GM23338 (cell line): ENCODE results near the gene SLC9A9. TPM values are rescaled to one million over a fixed set of nuclear protein-coding genes. Genes with fewer than 3 reads are reported as not detected.

Experiments used
- ATAC-seq: fragments of 200-7000 bp; cut with Tn5 transposase; 3 replicates; pipeline ENCODE4 v1.9.1; 2020
- DNase-seq: peaks from one replicate; pipeline ENCODE4 v3.0.0-alpha.2; 2015; ENCODE audit warnings: low spot score
- H2AFZ ChIP-seq: fragments of 200-600 bp; sonication (generic); 2 replicates; pipeline ENCODE4 v1.8.0; 2016; ENCODE audit warnings: antibody characterized with exemption, mild to moderate bottlenecking, moderate library complexity
- H3F3A ChIP-seq: fragments of 200-600 bp; sonication (generic); replicated peaks from 2 replicates; pipeline ENCODE4 v1.8.0; 2017; ENCODE audit warnings: antibody characterized with exemption, mixed run types, low read depth
- H3K27ac ChIP-seq: fragments of 200-600 bp; sonication (generic); 2 replicates; pipeline ENCODE4 v1.6.1; 2016; ENCODE audit warnings: low read depth
- H3K27me3 ChIP-seq: fragments of 200-600 bp; sonication (generic); 2 replicates; pipeline ENCODE4 v1.8.0; 2016; ENCODE audit warnings: mild to moderate bottlenecking, mixed run types, moderate library complexity; ENCODE audit not compliant: insufficient read depth
- H3K36me3 ChIP-seq: fragments of 200-600 bp; sonication (generic); 2 replicates; pipeline ENCODE4 v1.8.0; 2016; ENCODE audit warnings: mild to moderate bottlenecking; ENCODE audit not compliant: insufficient read depth
- H3K4me1 ChIP-seq: fragments of 200-600 bp; sonication (generic); 2 replicates; pipeline ENCODE4 v1.8.0; 2016; ENCODE audit warnings: mild to moderate bottlenecking, moderate library complexity; ENCODE audit not compliant: insufficient read depth
- H3K4me2 ChIP-seq: fragments of 200-600 bp; sonication (generic); 2 replicates; pipeline ENCODE4 v1.7.1; 2017; ENCODE audit warnings: mixed run types
- H3K4me3 ChIP-seq: fragments of 200-600 bp; sonication (generic); 2 replicates; pipeline ENCODE4 v1.6.1; 2016; ENCODE audit warnings: mixed run types
- H3K79me2 ChIP-seq: fragments of 200-600 bp; sonication (generic); replicated peaks from 2 replicates; pipeline ENCODE4 v1.8.0; 2017; ENCODE audit warnings: mild to moderate bottlenecking; ENCODE audit not compliant: insufficient read depth
- H3K9me2 ChIP-seq: fragments of 200-600 bp; sonication (generic); 2 replicates; pipeline ENCODE4 v1.8.0; 2017; ENCODE audit not compliant: insufficient read depth
- H4K20me1 ChIP-seq: fragments of 200-600 bp; sonication (generic); replicated peaks from 2 replicates; pipeline ENCODE4 v1.8.0; 2017; ENCODE audit warnings: mild to moderate bottlenecking; ENCODE audit not compliant: insufficient read depth
- H3K27ac Mint-ChIP-seq: 2 replicates; pipeline ENCODE4 v1.8.0; 2020; ENCODE audit warnings: inconsistent platforms, mild to moderate bottlenecking, moderate library complexity, mixed read lengths
- H3K27me3 Mint-ChIP-seq: 3 replicates; pipeline ENCODE4 v1.8.0; 2022; ENCODE audit warnings: low read depth, mild to moderate bottlenecking, moderate library complexity, mixed read lengths, inconsistent platforms; ENCODE audit not compliant: insufficient read depth, poor library complexity
- H3K36me3 Mint-ChIP-seq: 3 replicates; pipeline ENCODE4 v1.8.0; 2021; ENCODE audit warnings: low read depth, mild to moderate bottlenecking, inconsistent platforms, moderate library complexity, mixed read lengths
- H3K4me1 Mint-ChIP-seq: 3 replicates; pipeline ENCODE4 v1.8.0; 2020; ENCODE audit warnings: mild to moderate bottlenecking, inconsistent platforms, mixed read lengths
- H3K4me3 Mint-ChIP-seq: 3 replicates; pipeline ENCODE4 v1.8.0; 2021; ENCODE audit warnings: moderate library complexity, mild to moderate bottlenecking, inconsistent platforms, mixed read lengths
- H3K9me3 Mint-ChIP-seq: 3 replicates; pipeline ENCODE4 v1.8.0; 2020; ENCODE audit warnings: moderate library complexity, mild to moderate bottlenecking, inconsistent platforms, mixed read lengths
- CREB1 ChIP-seq: fragments of 250-450 bp; sonication (Bioruptor Pico); IDR thresholded peaks from 2 replicates; pipeline ENCODE4 v1.5.0; 2020; ENCODE audit warnings: low read depth, mild to moderate bottlenecking, moderate library complexity
- JUNB ChIP-seq: IDR thresholded peaks from one replicate; pipeline ENCODE4 v1.6.1; 2016; ENCODE audit warnings: antibody characterized with exemption; ENCODE audit not compliant: unreplicated experiment
- NANOG ChIP-seq: IDR thresholded peaks from 2 replicates; pipeline ENCODE4 v1.6.1; 2016; ENCODE audit warnings: antibody characterized with exemption, borderline replicate concordance
- ZNF331 ChIP-seq: fragments of 250-450 bp; sonication (Bioruptor Pico); IDR thresholded peaks from 2 replicates; pipeline ENCODE4 v1.5.0; 2020; ENCODE audit warnings: low read depth, mild to moderate bottlenecking, moderate library complexity
- polyA plus RNA-seq: library from polyadenylated mRNA; unstranded; fragments of >200 nt; fragmentation: Nextera tagmentation; extraction: Ambion mirVana; gene quantifications from 2 replicates; pipeline ENCODE4 v1.2.1, GENCODE V29; 2016
- total RNA-seq: library from RNA; depleted of rRNA; stranded (reverse); fragments of >200 nt; shearing (Covaris generic); gene quantifications from 2 replicates; pipeline ENCODE4 v1.2.3, GENCODE V29; 2014
- TF ChIP-seq, protein P1 (sequence below): fragments of 250-450 bp; sonication (Bioruptor Pico); IDR thresholded peaks from 2 replicates; pipeline ENCODE4 v1.5.0; 2020; ENCODE audit warnings: mild to moderate bottlenecking, moderate library complexity
- TF ChIP-seq, protein P2 (sequence below): IDR thresholded peaks from one replicate; pipeline ENCODE4 v1.6.1; 2018; ENCODE audit warnings: antibody characterized with exemption; ENCODE audit not compliant: unreplicated experiment

Gene SLC9A9
- total and polyA plus RNA-seq, 2 experiments from 2014 or later = 1.3 to 1.6 TPM

DNA sequence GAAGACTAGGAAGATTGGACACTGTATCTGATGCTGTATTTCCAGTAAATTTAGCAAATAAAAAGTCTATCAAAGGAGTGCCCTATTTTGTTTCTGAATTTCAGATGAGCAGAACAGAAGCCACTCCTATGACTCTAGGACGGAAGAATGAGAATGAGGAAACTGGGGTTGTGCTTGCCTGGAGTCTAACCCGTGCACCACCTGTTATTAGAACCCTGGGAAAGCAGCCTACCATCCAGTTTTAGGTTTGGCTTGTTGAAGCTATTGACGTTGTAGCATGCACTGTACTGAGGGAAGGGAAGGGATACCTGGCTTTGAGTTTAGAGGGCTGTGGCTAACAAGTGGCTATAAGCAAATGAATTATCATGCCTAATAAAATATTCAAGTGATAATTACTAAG, 318.5 kb downstream of the SLC9A9 start (continued):
- TF ChIP-seq, protein P1, sequence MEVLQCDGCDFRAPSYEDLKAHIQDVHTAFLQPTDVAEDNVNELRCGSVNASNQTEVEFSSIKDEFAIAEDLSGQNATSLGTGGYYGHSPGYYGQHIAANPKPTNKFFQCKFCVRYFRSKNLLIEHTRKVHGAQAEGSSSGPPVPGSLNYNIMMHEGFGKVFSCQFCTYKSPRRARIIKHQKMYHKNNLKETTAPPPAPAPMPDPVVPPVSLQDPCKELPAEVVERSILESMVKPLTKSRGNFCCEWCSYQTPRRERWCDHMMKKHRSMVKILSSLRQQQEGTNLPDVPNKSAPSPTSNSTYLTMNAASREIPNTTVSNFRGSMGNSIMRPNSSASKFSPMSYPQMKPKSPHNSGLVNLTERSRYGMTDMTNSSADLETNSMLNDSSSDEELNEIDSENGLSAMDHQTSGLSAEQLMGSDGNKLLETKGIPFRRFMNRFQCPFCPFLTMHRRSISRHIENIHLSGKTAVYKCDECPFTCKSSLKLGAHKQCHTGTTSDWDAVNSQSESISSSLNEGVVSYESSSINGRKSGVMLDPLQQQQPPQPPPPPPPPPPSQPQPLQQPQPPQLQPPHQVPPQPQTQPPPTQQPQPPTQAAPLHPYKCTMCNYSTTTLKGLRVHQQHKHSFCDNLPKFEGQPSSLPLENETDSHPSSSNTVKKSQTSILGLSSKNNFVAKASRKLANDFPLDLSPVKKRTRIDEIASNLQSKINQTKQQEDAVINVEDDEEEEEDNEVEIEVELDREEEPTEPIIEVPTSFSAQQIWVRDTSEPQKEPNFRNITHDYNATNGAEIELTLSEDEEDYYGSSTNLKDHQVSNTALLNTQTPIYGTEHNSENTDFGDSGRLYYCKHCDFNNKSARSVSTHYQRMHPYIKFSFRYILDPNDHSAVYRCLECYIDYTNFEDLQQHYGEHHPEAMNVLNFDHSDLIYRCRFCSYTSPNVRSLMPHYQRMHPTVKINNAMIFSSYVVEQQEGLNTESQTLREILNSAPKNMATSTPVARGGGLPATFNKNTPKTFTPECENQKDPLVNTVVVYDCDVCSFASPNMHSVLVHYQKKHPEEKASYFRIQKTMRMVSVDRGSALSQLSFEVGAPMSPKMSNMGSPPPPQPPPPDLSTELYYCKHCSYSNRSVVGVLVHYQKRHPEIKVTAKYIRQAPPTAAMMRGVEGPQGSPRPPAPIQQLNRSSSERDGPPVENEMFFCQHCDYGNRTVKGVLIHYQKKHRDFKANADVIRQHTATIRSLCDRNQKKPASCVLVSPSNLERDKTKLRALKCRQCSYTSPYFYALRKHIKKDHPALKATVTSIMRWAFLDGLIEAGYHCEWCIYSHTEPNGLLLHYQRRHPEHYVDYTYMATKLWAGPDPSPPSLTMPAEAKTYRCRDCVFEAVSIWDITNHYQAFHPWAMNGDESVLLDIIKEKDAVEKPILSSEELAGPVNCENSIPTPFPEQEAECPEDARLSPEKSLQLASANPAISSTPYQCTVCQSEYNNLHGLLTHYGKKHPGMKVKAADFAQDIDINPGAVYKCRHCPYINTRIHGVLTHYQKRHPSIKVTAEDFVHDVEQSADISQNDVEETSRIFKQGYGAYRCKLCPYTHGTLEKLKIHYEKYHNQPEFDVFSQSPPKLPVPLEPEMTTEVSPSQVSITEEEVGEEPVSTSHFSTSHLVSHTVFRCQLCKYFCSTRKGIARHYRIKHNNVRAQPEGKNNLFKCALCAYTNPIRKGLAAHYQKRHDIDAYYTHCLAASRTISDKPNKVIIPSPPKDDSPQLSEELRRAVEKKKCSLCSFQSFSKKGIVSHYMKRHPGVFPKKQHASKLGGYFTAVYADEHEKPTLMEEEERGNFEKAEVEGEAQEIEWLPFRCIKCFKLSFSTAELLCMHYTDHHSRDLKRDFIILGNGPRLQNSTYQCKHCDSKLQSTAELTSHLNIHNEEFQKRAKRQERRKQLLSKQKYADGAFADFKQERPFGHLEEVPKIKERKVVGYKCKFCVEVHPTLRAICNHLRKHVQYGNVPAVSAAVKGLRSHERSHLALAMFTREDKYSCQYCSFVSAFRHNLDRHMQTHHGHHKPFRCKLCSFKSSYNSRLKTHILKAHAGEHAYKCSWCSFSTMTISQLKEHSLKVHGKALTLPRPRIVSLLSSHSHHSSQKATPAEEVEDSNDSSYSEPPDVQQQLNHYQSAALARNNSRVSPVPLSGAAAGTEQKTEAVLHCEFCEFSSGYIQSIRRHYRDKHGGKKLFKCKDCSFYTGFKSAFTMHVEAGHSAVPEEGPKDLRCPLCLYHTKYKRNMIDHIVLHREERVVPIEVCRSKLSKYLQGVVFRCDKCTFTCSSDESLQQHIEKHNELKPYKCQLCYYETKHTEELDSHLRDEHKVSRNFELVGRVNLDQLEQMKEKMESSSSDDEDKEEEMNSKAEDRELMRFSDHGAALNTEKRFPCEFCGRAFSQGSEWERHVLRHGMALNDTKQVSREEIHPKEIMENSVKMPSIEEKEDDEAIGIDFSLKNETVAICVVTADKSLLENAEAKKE (CRISPR knock-in tag) = no peak

DNA sequence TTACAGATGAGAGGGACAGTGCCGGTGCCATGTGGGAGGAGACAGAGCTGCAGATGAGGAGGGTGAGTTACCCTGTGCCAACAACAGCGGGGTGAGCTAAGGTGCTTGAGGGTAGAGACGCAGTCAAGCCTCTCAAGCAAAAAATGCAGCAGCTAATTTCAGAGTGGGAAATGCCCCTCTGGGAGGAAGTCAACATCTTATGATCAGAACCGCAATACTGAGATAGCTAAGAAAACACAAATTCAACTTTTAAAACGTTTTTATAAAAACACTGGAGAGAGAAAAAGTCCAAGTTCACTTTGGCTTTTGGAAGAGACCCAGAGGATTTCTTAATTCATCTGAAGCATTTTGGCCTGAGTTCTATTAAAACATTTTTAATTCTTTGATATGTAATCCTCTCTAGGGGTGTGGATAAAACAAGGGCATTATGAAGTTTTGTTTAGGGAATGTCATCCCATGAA, 319.2 kb downstream of the SLC9A9 start:
- no peak for DNase-seq
- Mint-ChIP-seq H3K9me3 (no peaks in the 10 kb centered on the region), H3K27ac (no peak overlapping the region), H3K27me3 (no peaks in the 10 kb centered on the region), H3K4me1 (no peaks in the 10 kb centered on the region), H3K36me3 (no peaks in the 10 kb centered on the region), H3K4me3 (no peak overlapping the region)
- Histone ChIP-seq H3K4me1 (no peaks in the 10 kb centered on the region), H3K27ac (no peak overlapping the region), H3F3A (no peaks in the 10 kb centered on the region), H2AFZ (no peak overlapping the region), H3K79me2 (no peaks in the 10 kb centered on the region), H3K36me3 (no peaks in the 10 kb centered on the region), H3K9me2 (peaks cover 7% of the 10 kb centered on the region), H3K4me3 (no peak overlapping the region), H4K20me1 (no peaks in the 10 kb centered on the region), H3K27me3 (no peaks in the 10 kb centered on the region), H3K4me2 (no peak overlapping the region)
- ATAC-seq = no peak
- TF ChIP-seq JUNB = no peak
- no peak for TF ChIP-seq ZNF331 (CRISPR knock-in tag)
- TF ChIP-seq CREB1 = no peak
- TF ChIP-seq, protein P2, sequence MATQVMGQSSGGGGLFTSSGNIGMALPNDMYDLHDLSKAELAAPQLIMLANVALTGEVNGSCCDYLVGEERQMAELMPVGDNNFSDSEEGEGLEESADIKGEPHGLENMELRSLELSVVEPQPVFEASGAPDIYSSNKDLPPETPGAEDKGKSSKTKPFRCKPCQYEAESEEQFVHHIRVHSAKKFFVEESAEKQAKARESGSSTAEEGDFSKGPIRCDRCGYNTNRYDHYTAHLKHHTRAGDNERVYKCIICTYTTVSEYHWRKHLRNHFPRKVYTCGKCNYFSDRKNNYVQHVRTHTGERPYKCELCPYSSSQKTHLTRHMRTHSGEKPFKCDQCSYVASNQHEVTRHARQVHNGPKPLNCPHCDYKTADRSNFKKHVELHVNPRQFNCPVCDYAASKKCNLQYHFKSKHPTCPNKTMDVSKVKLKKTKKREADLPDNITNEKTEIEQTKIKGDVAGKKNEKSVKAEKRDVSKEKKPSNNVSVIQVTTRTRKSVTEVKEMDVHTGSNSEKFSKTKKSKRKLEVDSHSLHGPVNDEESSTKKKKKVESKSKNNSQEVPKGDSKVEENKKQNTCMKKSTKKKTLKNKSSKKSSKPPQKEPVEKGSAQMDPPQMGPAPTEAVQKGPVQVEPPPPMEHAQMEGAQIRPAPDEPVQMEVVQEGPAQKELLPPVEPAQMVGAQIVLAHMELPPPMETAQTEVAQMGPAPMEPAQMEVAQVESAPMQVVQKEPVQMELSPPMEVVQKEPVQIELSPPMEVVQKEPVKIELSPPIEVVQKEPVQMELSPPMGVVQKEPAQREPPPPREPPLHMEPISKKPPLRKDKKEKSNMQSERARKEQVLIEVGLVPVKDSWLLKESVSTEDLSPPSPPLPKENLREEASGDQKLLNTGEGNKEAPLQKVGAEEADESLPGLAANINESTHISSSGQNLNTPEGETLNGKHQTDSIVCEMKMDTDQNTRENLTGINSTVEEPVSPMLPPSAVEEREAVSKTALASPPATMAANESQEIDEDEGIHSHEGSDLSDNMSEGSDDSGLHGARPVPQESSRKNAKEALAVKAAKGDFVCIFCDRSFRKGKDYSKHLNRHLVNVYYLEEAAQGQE = no peak
- TF ChIP-seq NANOG = no peak
